NAMALWA (cell line): ENCODE measurements around the gene PTPRM.
"Not testable (repeated sequence)": the region's sequence is repeated elsewhere in the genome, so short reads cannot be mapped to it uniquely, and the experiment has no call there.

Experiments
- DNase-seq: peaks from one replicate; pipeline ENCODE4 v3.0.0-alpha.2; 2015; ENCODE audit warnings: low spot score

Gene PTPRM

DNA sequence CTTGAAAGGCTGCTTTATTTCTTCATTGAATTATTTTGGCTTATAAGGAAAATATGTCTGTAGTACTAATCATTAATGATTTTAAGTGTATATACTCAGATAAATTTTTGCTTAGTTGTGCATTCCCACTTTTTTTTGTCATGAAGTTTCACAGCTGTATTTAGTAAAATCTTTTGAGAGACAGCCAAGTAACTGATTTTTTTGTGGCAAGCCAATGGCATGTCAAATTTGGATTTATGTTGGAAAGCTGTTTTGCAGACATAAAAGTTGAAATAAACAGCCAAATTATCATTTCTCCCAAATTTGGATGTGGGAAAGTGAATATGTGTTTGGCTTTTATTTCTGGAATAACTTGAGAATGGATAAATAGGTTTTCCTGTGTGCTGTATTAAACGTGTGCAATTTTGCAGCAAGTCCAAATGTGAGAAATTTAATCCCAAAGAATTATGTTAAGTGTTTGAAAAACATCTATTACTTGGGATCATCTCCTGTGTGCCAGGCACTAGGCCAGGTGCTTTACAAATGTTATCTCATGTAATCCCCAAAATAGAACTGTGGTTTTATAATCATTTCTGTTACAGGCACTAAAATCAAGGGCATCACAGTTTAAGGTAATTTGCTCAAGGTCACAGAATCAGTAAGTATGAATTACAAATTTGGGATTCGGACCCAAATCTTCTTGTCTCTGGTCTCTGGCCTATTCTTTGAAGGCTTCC is 160.4 kb downstream of the PTPRM start:
- DNase-seq: no peak

DNA sequence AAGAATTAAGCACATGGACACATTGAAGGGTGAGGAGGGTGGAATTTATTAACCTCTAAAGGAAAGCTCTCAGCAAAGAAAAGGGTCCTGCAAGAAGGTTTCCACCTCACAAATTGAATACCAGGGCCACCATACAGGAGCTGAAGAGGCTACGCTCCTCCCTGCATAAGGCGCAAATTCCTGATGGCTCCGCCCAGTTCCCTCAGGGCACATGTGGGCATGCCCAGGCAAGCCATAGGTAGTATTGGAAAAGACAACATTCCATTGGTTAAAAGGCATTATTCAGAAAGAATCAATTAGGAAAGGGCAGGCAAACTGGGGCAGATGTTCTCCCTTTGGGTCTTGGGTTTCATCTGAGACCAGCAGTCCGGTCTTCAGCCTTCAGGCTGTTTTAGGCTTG is 161.2 kb downstream of the PTPRM start:
- no peak for DNase-seq

DNA sequence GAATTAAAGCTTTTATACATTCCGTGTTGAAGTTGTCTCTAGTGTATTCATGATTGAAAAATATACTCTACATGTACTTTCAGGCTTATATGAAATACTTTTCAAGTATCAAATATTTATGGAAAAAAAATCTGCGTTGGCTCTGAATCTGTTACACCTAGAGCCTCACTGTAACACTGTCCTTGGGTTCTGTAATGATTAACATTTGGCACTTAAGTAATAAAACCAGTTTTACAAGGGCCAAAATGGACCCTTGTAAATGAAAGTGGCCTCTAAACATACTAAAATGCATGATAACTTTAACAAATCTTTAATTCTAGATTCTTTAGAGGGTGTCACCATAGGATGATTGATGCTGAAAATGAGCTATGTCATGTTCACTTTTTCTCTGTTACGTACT is 162.8 kb downstream of the PTPRM start:
- DNase-seq: no peak

DNA sequence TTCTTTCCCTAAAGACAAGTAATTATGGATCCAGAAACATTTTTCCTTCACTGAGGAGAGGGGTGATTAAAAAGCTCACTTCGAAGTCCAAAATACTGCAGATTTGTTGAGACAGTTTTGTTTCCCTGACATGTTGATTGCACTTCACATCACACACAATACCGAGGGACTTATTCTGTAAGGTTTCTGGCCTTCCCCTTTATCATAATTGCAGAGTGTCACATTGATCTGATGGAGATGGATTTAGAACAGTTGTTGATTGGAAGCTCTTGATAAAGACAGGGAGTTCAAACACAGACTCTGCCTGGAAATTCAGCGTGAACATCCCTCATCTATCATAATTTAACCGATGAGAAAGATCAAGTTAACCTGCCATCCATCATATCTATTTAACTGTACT is 163.6 kb downstream of the PTPRM start:
- DNase-seq: no peak

DNA sequence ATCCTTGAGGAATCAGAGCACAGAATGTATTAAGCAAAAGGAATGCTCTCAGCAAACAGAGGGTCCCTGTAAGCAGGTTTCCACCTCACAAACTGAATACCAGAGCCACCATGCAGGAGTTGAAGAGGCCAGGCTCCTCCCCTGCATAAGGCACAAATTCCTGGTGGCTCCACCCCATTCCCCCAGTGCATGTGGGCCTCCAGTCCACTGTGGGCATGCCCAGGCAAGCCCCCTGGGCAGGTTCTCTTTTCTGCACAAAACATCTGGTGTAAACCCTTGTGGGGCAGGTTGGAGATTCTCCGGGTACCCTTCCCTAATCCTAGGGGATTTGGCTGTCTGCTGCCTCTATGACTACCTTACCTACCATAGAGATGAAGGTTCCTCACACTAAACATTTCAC is 166.5 kb downstream of the PTPRM start:
- DNase-seq: no peak

DNA sequence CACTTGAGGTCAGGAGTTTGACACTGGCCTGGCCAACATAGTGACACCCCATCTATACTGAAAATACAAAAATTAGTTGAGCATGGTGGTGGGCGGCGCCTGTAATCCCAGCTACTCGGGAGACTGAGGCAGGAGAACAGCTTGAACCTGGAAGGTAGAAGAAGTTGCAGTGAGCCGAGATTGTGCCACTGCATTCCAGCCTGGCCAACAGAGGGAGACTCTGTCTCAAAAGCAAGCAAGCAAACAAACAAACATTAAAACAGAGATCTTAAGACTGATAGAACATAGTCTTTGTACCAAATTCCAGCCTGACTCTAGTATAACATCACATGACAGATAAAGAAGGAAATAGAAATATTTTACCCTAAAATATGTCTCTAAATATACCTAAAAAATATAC is 168.1 kb downstream of the PTPRM start:
- DNase-seq: no peak

DNA sequence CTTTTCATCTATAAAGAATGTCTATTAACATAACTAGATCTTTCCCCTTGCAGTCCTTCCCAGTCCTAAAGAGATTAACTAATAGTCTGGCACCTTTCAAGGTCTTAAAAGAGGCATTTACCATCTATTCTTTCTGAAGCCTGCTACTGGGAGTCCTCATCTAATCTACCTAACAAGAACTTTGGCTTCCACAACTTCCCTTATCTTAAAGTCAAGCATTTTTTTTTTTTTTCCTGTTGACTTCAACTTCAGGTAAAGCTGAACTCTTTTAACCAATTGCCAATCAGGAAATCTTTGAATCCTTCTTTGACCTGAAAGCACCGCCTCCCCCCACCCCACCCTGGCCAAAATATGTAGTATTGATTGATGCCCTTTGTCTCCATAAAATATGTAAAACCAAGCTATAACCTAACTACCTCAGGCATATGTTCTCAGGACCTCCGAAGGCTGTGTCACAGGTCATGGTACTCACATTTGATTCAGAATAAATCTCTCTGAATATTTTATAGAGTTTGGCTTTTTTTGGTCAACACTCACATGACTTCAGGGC is 168.6 kb downstream of the PTPRM start:
- no peak for DNase-seq

DNA sequence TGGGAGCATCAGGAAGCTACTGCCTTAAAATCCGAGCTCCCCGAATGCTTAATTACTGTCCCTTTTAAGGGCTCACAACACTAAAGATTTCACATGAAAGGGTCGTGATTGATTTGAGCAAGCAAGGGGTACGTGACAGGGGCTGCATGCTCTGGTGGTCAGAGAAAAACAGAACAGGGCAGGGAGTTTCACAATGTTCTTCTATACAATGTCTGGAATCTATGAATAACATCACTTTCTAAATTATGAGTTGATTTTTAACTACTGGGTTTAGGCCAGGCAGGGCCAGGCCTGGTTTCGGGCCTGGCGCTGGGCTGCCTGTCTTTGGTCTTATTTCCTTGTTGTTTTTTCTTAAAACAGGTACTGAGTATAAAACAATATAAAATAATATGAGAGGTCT is 169.4 kb downstream of the PTPRM start:
- DNase-seq: not testable (repeated sequence)

DNA sequence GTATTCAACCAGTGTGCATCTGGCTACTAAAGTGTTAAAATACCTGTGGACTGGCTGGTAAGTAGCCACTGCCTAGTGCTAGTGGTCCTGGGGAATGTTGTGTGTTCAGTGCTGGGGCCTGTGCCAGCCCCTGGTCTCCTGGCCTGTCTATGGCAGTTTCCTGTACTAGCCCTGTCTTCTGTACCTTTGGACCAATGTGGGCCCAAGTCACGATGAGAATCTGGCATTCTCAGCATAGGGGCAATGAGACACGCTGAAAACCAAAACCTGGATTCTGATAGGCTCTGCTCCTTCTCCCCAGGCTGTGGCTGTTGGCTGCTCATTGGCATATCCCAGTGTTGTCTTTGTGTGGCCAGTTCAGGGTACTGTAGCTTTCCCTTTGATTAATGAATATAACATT is 170.4 kb downstream of the PTPRM start:
- no peak for DNase-seq

DNA sequence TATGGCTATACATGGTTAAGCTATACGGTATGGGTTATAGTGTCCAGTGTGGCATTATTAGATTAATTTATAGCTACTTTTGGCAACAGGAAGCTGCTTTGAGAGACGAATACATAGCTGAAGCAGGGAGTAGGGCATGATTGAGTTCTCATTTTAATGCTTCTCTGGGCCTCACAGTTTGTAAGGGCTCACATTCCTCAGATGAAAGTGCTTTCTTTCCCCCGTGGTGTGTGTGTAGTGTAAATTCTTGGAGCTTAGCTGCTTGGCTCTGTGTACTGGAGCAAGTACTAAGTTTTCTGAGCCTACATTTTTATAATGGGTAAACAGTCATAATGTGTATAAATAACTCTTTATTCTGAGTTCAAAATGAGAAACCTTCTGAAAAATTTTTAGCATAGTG is 173.7 kb downstream of the PTPRM start:
- DNase-seq: no peak

DNA sequence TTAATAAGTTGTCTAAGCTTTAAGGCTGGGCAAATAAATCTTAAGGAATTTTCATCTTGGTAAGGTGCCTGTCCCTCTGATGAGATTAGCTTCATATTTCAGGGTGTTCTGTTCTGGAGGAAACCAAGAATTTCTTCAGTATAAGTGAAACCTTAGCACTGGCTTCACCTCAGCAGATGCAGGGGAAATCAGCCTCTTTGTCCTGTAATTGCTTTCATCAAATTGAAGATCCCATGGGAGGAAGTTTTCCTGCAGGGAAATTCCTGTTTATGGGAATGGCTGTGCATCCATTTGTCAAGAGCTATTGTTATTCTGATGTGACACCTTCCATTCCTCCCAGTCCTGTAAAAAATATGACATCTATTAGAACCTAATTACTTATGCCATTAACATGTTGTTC is 174.5 kb downstream of the PTPRM start:
- no peak for DNase-seq

DNA sequence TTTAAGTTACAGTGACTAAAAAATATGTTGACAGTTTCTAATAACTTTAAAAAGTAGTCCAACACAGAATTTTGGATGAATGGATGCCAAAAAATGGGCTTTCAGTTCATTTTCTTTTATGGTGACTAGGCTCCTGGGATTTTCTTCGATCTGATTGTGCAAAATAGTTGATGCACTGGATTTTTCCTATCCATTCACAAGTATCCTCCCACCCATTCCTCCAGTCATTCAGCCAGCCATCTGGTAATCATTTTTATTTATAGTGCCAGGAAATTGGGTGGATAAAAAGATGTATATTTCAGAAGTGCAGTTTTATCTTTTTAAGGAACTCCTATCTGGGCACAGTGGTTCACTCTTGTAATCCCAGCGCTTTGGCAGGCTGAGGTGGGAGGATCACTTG is 175.1 kb downstream of the PTPRM start:
- no peak for DNase-seq

DNA sequence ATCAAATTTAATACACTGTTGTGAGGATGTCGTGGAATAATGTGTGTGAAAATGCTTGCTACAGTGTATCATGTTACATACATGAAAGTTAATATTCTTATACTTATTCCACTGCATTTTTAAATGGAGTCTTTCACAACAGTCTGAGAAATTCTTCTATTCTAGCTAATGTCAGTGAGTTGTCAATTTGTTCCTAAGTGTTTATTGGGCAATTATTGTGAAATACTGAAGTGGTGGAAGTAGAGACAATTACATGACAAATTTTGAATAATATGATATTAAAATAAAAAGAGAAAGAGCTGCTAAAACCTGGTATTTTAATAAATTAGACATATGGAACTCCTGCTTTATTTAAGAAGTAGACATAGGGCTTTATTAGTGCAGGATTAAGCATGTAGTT is 176.1 kb downstream of the PTPRM start:
- no peak for DNase-seq

DNA sequence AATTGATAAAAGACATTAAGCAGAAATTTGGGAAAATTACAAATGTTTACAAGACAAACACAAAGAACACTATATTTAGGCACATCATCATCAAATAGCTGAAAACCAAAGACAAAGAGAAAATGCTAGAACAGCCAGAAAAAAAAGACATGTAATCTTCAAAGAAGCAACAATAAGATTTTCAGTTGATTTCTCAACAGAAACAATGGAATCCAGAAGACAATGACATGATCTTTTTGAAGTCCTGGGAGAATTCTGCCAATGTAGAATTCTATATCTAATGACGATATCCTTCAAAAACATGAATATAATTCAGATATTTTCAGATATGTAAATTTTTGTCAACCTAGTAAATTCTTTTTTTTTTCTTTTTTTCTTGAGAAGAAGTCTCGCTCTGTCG is 179.0 kb downstream of the PTPRM start:
- no peak for DNase-seq

DNA sequence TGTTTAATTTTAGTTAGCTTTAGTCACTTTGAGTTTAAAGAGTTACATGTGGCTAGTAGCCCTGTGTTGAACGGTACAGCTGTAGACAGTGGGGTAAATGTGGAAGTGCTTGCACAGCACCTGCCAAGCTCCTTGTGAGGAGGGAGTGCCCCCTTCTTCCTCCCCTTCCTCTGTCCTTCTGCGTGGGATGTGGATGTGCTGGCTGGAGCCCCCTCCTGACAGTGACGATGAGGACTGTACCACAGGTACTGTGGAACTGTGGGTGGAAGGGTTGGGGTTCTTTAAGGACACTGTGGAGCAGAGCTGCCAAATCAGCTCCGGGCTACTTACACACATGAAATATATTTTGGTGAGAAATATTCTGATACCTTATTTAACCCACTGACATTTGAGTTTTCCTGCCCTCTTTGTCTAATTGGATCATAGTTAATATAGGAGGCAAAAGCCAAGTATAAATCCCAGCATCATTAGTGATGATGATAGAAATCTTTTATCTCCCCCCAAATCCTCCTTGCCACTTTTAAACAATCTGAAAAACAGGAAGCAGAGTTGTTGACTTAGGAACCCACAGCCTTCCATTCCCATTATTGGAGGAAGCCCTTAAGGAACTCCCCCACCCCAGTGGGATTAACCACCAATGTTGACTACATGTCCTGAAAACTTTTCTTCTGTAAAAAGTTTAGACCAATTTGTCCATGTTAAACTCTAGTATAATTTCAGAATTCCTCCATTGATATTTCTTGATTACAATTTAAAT is 181.3 kb downstream of the PTPRM start:
- no peak for DNase-seq

DNA sequence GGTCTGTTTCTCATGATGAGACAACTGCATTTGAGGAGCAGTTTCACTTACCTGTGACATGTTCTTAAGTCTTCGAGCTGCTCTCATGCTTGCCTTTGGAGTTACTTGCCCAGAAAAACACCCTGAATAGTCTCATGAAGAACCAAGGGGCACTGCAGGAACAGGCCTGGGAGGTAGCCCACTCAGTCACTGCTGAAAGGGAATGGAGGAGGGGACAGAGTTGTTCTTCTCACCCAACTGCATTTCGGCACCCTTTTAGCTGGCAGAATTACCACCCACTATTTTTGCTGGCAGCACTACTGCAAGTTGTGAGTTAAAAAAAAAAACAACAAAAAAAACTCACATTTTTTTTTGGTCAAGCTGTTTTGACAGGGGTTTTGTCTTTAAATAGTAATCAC is 181.9 kb downstream of the PTPRM start:
- no peak for DNase-seq

DNA sequence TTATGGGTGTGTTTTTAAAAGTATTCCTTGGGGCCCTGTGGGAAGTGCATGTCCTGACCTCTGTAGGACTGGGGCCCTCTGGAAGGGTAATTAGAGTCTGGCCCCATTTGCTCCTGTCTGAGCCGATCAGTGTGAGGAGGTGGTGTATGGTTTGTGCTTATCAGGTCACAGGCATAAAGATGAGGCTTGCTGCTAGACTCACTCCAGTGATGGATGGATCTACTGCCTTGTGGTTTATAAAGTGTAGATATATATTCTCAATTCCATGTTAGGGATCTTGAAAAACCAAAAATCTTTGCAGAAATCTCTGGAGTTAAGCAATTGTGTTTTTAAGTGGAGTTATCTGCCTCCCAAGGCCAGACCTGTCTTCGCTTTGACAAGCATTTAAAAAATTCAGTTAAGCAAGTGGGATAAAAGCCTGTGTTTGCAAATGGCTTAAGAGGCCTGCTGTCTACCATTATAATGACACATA is 182.4 kb downstream of the PTPRM start:
- no peak for DNase-seq

DNA sequence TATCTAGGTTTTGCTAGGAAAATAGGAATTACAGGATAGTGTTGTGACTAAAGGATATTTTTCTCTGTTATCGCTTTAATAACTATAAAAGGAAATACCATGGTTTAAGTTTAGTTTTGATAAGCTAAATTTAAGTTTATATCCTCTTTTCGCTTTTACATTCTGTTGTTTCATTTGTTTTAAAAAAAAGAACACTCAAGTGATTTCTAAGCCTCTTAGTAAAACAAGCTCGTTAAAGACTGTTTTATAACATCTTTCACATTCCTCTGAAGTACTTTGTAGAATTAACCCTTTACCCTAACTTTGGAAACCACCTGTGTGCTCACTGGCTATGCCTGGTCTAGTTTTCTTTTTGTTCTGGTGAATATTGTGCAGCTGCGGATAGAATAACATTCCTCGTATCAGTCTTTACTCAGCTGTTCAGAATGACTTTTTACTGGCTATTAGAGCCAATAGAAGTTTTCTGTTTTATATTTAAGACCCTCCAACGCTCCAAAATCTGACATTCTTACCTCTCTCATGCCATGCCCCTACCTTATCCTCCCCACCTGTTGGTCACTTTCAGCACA is 183.1 kb downstream of the PTPRM start:
- no peak for DNase-seq

DNA sequence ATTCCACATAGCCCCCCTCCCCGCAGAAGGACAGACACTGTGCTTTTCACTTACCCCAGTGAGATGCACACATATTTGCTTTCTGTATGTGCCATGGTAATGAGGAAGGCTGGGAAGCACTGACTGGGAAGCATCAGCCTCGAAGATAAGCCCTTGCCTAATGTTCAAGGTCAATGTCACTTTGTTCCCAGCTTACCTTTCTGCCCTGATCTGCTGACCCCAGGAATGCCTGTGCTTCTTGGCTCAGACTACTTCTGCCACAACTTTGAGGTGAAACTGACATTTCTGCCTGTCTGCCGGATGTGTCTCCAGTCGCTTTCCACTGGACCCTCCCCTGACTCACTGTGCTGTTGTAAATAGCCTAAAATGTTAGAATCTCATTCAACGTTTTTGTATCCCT is 183.8 kb downstream of the PTPRM start:
- no peak for DNase-seq

DNA sequence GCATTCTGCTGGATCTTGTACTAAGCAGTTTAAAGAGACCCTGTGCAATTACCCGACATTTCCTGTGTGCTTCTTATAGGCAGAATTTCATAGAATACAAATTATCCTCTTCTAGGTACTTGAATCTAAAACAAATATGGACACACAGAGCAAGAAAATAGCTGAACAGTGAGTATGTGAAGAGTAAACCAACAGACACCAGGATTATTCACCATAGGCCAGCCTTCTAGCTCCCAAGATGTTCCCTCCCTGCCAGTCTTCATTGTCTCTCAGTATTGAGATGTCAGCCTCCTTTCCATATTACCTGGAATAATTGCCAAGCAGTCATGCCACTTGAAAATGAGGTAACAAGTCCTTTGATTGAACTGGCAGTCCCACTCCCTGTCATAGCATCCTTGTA is 187.1 kb downstream of the PTPRM start:
- no peak for DNase-seq

DNA sequence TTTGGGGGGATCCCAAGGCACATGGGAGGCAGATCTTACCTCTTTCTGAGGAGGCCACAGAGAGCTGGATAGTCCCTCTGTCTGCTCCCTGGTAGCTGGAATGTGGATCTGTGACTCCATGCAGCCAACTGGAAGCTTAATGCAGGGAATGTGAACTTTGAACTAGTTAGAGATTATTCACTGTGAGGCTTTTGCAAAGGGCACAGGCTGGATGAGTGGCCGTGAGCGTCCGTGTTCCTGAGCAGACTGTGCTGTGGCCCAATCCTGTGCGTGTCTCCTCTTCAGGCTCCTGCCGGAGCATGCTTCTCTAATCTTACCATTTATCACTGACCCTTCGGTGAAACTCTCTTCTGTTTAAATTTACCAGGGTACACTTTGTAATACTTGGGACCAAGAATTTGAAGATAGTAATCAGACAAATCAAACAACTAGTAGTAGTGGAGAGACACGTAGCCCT is 187.6 kb downstream of the PTPRM start:
- no peak for DNase-seq

DNA sequence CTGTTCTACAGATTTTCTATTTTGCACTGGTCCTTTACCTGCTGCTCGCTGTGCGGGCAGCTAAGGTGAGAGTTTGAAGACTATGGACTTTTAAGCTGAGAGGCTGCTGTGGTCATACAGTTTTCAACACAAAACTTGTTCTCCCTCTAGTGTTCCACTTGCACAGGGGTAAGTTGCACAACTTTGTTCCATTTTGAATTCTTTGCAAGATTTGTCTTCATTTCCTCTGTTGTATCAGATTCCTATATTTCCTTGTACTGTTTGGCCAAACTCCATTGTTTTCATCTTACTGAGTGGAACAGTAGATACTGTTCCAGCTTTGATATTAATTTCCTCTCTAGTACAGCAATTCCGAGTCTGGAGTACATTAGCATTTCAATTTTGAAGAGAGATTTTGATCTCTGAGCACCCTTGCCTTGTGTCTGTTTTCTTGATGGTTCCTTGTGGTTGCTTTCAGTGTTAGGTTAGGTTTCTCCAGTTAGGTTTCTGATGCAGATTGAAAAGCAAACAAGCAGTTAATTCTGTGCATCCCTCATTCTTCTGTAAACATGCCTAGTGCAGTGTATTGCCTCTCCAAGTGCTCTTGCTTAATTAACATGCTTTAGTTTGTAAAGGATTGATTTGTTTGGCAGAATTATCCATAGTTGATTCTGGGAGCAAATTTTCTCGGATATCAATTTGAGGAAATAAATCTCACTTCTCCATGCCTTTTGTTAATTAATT is 188.8 kb downstream of the PTPRM start:
- DNase-seq: no peak
